ENCODE results near the gene LAD1. TPM values are rescaled to one million over a fixed set of nuclear protein-coding genes. Genes with fewer than 3 reads are reported as not detected.

LAD1 gene
- total RNA-seq, 1 donor from 2014 or later, result 0.43 TPM

- no peak for DNase-seq (ENCODE audit: low spot score in 2 of 2)
- no peaks in the 10 kb centered on the region for H3K9me3 ChIP-seq
- H3K4me1 ChIP-seq, result no peaks in the 10 kb centered on the region
- no peaks in the 10 kb centered on the region for H3K36me3 ChIP-seq
- no peak overlapping the region for H3K4me3 ChIP-seq
- intact Hi-C loops (cut with DNase I), result no loop called here
- no peaks in the 10 kb centered on the region for H3K27me3 ChIP-seq
- no peak overlapping the region for H3K27ac ChIP-seq
- TF ChIP-seq CTCF (IDR thresholded peaks at IDR 0.05), result no peak
These were observed 20.1 kb upstream of the LAD1 start for GRCh38 chr1:201419256-201419655.

GRCh38 chr1:201418461-201418860 lies 19.3 kb upstream of the LAD1 start:
- no peak for DNase-seq (ENCODE audit: low spot score in 2 of 2)
- no peak for TF ChIP-seq CTCF (IDR thresholded peaks at IDR 0.05)
- H3K4me1 ChIP-seq, result no peaks in the 10 kb centered on the region

GRCh38 chr1:201414051-201414738 lies 15.1 kb upstream of the LAD1 start:
- H3K9me3 ChIP-seq, result no peaks in the 10 kb centered on the region
- intact Hi-C loops (cut with DNase I), result no loop called here

More at GRCh38 chr1:201418461-201418860, 19.3 kb upstream of the LAD1 start:
- Histone ChIP-seq H3K9me3 (no peaks in the 10 kb centered on the region), H3K27me3 (no peaks in the 10 kb centered on the region), H3K27ac (no peak overlapping the region), H3K36me3 (no peaks in the 10 kb centered on the region), H3K4me3 (no peak overlapping the region)
- intact Hi-C loops (cut with DNase I), result no loop called here

GRCh38 chr1:201411292-201411691 lies 12.2 kb upstream of the LAD1 start:
- TF ChIP-seq CTCF (IDR thresholded peaks at IDR 0.05), result no peak
- DNase-seq (ENCODE audit: low spot score in 2 of 2), result no peak
- H3K4me1 ChIP-seq, result no peaks in the 10 kb centered on the region
- no peaks in the 10 kb centered on the region for H3K27me3 ChIP-seq
- no peak overlapping the region for H3K27ac ChIP-seq
- no peaks in the 10 kb centered on the region for H3K36me3 ChIP-seq
- no peaks in the 10 kb centered on the region for H3K9me3 ChIP-seq
- intact Hi-C loops (cut with DNase I), result no loop called here
- H3K4me3 ChIP-seq, result no peak overlapping the region

More at GRCh38 chr1:201414051-201414738, 15.1 kb upstream of the LAD1 start:
- no peak for TF ChIP-seq CTCF (IDR thresholded peaks at IDR 0.05)
- Histone ChIP-seq H3K27me3 (no peaks in the 10 kb centered on the region), H3K36me3 (no peaks in the 10 kb centered on the region), H3K27ac (no peak overlapping the region), H3K4me3 (no peak overlapping the region), H3K4me1 (no peaks in the 10 kb centered on the region)
- no peak for DNase-seq (ENCODE audit: low spot score in 2 of 2)

- DNase-seq (ENCODE audit: low spot score in 2 of 2), result no peak
- TF ChIP-seq CTCF (IDR thresholded peaks at IDR 0.05), result no peak
- no peaks in the 10 kb centered on the region for H3K9me3 ChIP-seq
- no peak overlapping the region for H3K27ac ChIP-seq
- no peaks in the 10 kb centered on the region for H3K27me3 ChIP-seq
- no peak overlapping the region for H3K4me3 ChIP-seq
- no peaks in the 10 kb centered on the region for H3K36me3 ChIP-seq
- intact Hi-C loops (cut with DNase I), result no loop called here
- no peaks in the 10 kb centered on the region for H3K4me1 ChIP-seq
These were observed 10.3 kb upstream of the LAD1 start for GRCh38 chr1:201409440-201409839.

GRCh38 chr1:201408834-201409200 lies 9.7 kb upstream of the LAD1 start:
- intact Hi-C loops (cut with DNase I), result no loop called here
- Histone ChIP-seq H3K4me1 (no peaks in the 10 kb centered on the region), H3K36me3 (no peaks in the 10 kb centered on the region), H3K4me3 (no peak overlapping the region), H3K27ac (no peak overlapping the region), H3K9me3 (no peaks in the 10 kb centered on the region), H3K27me3 (no peaks in the 10 kb centered on the region)
- no peak for TF ChIP-seq CTCF (IDR thresholded peaks at IDR 0.05)
- DNase-seq (ENCODE audit: low spot score in 2 of 2), result no peak

Measured in ascending aorta (tissue), 2 donors.